ENCODE measurements around the gene SLC12A8.

DNA sequence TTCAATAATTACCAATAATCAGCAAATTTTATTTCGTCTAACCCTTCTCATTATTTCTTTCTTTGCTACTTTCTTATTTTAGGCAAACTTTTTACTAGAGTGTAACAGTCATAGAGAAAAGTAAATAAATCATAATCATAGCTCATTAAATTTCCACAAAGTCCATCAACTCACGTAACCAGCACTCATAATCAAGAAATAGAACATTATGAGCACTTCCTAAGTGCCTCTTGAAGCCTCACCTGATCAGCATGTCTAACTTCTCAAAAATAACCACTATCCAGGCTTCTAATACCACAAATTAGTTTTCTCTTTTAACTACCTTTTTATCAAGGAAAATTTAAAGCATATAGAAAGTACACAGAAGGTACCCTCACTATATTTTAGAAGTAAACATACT is 38.4 kb upstream of the SLC12A8 start:
- no peak for TF ChIP-seq JUNB (CRISPR knock-in tag; IDR thresholded peaks at IDR 0.05; ENCODE audit: borderline replicate concordance)
- no peak for TF ChIP-seq RARA (CRISPR knock-in tag; IDR thresholded peaks at IDR 0.05)
- TF ChIP-seq HDAC6 (IDR thresholded peaks at IDR 0.05; ENCODE audit: low read depth, low read length) = no peak
- TF ChIP-seq, protein P1, sequence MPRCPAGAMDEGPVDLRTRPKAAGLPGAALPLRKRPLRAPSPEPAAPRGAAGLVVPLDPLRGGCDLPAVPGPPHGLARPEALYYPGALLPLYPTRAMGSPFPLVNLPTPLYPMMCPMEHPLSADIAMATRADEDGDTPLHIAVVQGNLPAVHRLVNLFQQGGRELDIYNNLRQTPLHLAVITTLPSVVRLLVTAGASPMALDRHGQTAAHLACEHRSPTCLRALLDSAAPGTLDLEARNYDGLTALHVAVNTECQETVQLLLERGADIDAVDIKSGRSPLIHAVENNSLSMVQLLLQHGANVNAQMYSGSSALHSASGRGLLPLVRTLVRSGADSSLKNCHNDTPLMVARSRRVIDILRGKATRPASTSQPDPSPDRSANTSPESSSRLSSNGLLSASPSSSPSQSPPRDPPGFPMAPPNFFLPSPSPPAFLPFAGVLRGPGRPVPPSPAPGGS (CRISPR knock-in tag; IDR thresholded peaks at IDR 0.05) = no peak

Data from HepG2 (cell line).